H9 (cell line): Measurements from ENCODE around the gene ARHGAP12. TPM values are rescaled to one million over a fixed set of nuclear protein-coding genes. Genes with fewer than 3 reads are reported as not detected.

Source experiments
- DNase-seq: peaks from one replicate; pipeline ENCODE4 v3.0.0-alpha.2; 2017
- H2AFZ ChIP-seq: one replicate; pipeline ENCODE4 v1.6.1; 2013; ENCODE audit warnings: mild to moderate bottlenecking, low read length, control low read depth, moderate library complexity
- H2AK5ac ChIP-seq: 2 replicates; pipeline ENCODE4 v1.6.1; 2013; ENCODE audit warnings: low read length, control low read depth, mixed read lengths; ENCODE audit not compliant: insufficient read length
- H2BK120ac ChIP-seq: one replicate; pipeline ENCODE4 v1.6.1; 2013; ENCODE audit warnings: low read depth, mild to moderate bottlenecking, low read length, control low read depth, inconsistent platforms; ENCODE audit not compliant: poor library complexity, severe bottlenecking
- H2BK12ac ChIP-seq: 2 replicates; pipeline ENCODE4 v1.6.1; 2013; ENCODE audit warnings: low read length, control low read depth, mixed read lengths, low read depth; ENCODE audit not compliant: insufficient read length
- H2BK15ac ChIP-seq: 2 replicates; pipeline ENCODE4 v1.6.1; 2013; ENCODE audit warnings: low read depth, low read length, control low read depth
- H2BK20ac ChIP-seq: one replicate; pipeline ENCODE4 v1.6.1; 2013; ENCODE audit warnings: low read depth, mild to moderate bottlenecking, low read length, control low read depth, inconsistent platforms; ENCODE audit not compliant: poor library complexity, severe bottlenecking
- H2BK5ac ChIP-seq: 2 replicates; pipeline ENCODE4 v1.6.1; 2013; ENCODE audit warnings: low read length, control low read depth, mixed read lengths; ENCODE audit not compliant: insufficient read length
- H3K14ac ChIP-seq: 2 replicates; pipeline ENCODE4 v1.6.1; 2013; ENCODE audit warnings: low read length, control low read depth; ENCODE audit not compliant: insufficient read depth
- H3K18ac ChIP-seq: 2 replicates; pipeline ENCODE4 v1.6.1; 2013; ENCODE audit warnings: low read depth, mild to moderate bottlenecking, mixed read lengths, low read length, control low read depth; ENCODE audit not compliant: insufficient read length
- H3K23ac ChIP-seq: 2 replicates; pipeline ENCODE4 v1.6.1; 2013; ENCODE audit warnings: low read length, control low read depth, mixed read lengths, low read depth; ENCODE audit not compliant: insufficient read length
- H3K23me2 ChIP-seq: 2 replicates; pipeline ENCODE4 v1.6.1; 2013; ENCODE audit warnings: low read depth, mild to moderate bottlenecking, mixed read lengths, low read length, control low read depth; ENCODE audit not compliant: insufficient read length, poor library complexity, severe bottlenecking
- H3K27ac ChIP-seq: 2 replicates; pipeline ENCODE4 v1.5.1; 2013; ENCODE audit warnings: low read length, control low read depth, mixed read lengths, low read depth; ENCODE audit not compliant: insufficient read length
- H3K27me3 ChIP-seq: 2 replicates; pipeline ENCODE4 v1.6.1; 2013; ENCODE audit warnings: low read length, control low read depth, inconsistent platforms; ENCODE audit not compliant: insufficient read depth
- H3K4ac ChIP-seq: 2 replicates; pipeline ENCODE4 v1.6.1; 2013; ENCODE audit warnings: low read depth, mild to moderate bottlenecking, control low read depth, inconsistent platforms, low read length, moderate library complexity
- H3K4me1 ChIP-seq: 2 replicates; pipeline ENCODE4 v1.6.1; 2013; ENCODE audit warnings: low read length, control low read depth, inconsistent platforms; ENCODE audit not compliant: insufficient read depth
- H3K4me2 ChIP-seq: 2 replicates; pipeline ENCODE4 v1.6.1; 2013; ENCODE audit warnings: low read length, control low read depth, mixed read lengths; ENCODE audit not compliant: insufficient read length, insufficient read depth
- H3K56ac ChIP-seq: 2 replicates; pipeline ENCODE4 v1.6.1; 2013; ENCODE audit warnings: low read depth, mild to moderate bottlenecking, mixed read lengths, low read length, control low read depth; ENCODE audit not compliant: insufficient read length
- H3K79me1 ChIP-seq: 2 replicates; pipeline ENCODE4 v1.6.1; 2013; ENCODE audit warnings: low read depth, mild to moderate bottlenecking, moderate library complexity, low read length, control low read depth, inconsistent platforms; ENCODE audit not compliant: insufficient read depth, poor library complexity, severe bottlenecking
- H3K79me2 ChIP-seq: 2 replicates; pipeline ENCODE4 v1.6.1; 2013; ENCODE audit warnings: low read length, control low read depth, inconsistent platforms; ENCODE audit not compliant: insufficient read depth
- H3K9ac ChIP-seq: 2 replicates; pipeline ENCODE4 v1.6.1; 2013; ENCODE audit warnings: low read length, control low read depth, mixed read lengths; ENCODE audit not compliant: insufficient read length; ENCODE audit errors: extremely low read depth
- H3K9me3 ChIP-seq: one replicate; pipeline ENCODE4 v1.6.1; 2013; ENCODE audit warnings: low read depth, low read length, inconsistent platforms; ENCODE audit not compliant: control insufficient read depth
- H3T11ph ChIP-seq: one replicate; pipeline ENCODE4 v1.6.1; 2013; ENCODE audit warnings: mild to moderate bottlenecking, low read length, control low read depth, inconsistent platforms
- H4K20me1 ChIP-seq: one replicate; pipeline ENCODE4 v1.6.1; 2013; ENCODE audit not compliant: control insufficient read depth, insufficient read length, insufficient read depth
- H4K5ac ChIP-seq: 2 replicates; pipeline ENCODE4 v1.6.1; 2013; ENCODE audit warnings: low read depth, mild to moderate bottlenecking, mixed read lengths, low read length, control low read depth; ENCODE audit not compliant: insufficient read length
- H4K8ac ChIP-seq: replicated peaks from 2 replicates; pipeline ENCODE4 v1.6.1; 2013; ENCODE audit warnings: low read length, control low read depth, mixed read lengths, low read depth; ENCODE audit not compliant: insufficient read length
- H4K91ac ChIP-seq: 2 replicates; pipeline ENCODE4 v1.6.1; 2013; ENCODE audit warnings: low read depth, mild to moderate bottlenecking, moderate library complexity, mixed read lengths, low read length, control low read depth; ENCODE audit not compliant: insufficient read length
- H3K27ac Mint-ChIP-seq, 3 experiments: 2 replicates in 2 of 3; 3 replicates in 1 of 3; pipeline ENCODE4 v1.8.0; 2020 to 2021; ENCODE audit warnings: mixed read lengths in 3 of 3, mild to moderate bottlenecking in 1 of 3, moderate library complexity in 1 of 3
- H3K27me3 Mint-ChIP-seq: 2 replicates; pipeline ENCODE4 v1.8.0; 2021; ENCODE audit warnings: low read depth, mild to moderate bottlenecking, moderate library complexity, mixed read lengths
- H3K36me3 Mint-ChIP-seq, 3 experiments: 2 replicates in 2 of 3; 3 replicates in 1 of 3; pipeline ENCODE4 v1.8.0; 2020 to 2021; ENCODE audit warnings: low read depth in 3 of 3, mixed read lengths in 3 of 3; ENCODE audit not compliant: insufficient read depth in 1 of 3
- H3K4me1 Mint-ChIP-seq, 2 experiments: 2 replicates each; pipeline ENCODE4 v1.8.0; 2020; ENCODE audit warnings: mixed read lengths in 2 of 2
- H3K4me3 Mint-ChIP-seq, 2 experiments: 2 replicates in 1 of 2; 3 replicates in 1 of 2; pipeline ENCODE4 v1.8.0; 2020 to 2021; ENCODE audit warnings: mild to moderate bottlenecking in 2 of 2, mixed read lengths in 2 of 2, moderate library complexity in 1 of 2
- H3K9me3 Mint-ChIP-seq, 2 experiments: 2 replicates in 1 of 2; 3 replicates in 1 of 2; pipeline ENCODE4 v1.8.0; 2020; ENCODE audit warnings: mild to moderate bottlenecking in 2 of 2, mixed read lengths in 2 of 2, moderate library complexity in 1 of 2
- WGBS: extraction: QIAGEN DNeasy Blood & Tissue Kit; methylation state at CpG from one replicate; pipeline ENCODE4 v1.1.7; 2013; ENCODE audit warnings: missing lambda C conversion rate, low lambda C conversion rate, mixed read lengths; ENCODE audit not compliant: insufficient read length; ENCODE audit errors: extremely low coverage; 5-methylcytosine and 5-hydroxymethylcytosine counted together
- total RNA-seq: library from RNA; stranded (reverse); gene quantifications from 2 replicates; pipeline ENCODE4 v1.2.1, GENCODE V29; 2021
- TF ChIP-seq, protein P1 (sequence below): fragments of 200-600 bp; sonication (generic); conservative IDR thresholded peaks from 3 replicates; pipeline ENCODE4 v1.8.0; 2021; ENCODE audit warnings: antibody characterized with exemption, mild to moderate bottlenecking

Gene ARHGAP12
- total RNA-seq, 1 experiment from 2014 or later = 34.3 TPM

GRCh38 chr10:31771331-31771831 lies 157.2 kb downstream of the ARHGAP12 start:
- no peak overlapping the region for H3K27ac ChIP-seq
- no peaks in the 10 kb centered on the region for H3K23me2 ChIP-seq
- H2AK5ac ChIP-seq = no peak overlapping the region
- no peaks in the 10 kb centered on the region for H3K9me3 ChIP-seq
- Mint-ChIP-seq H3K27ac (peak overlapping the region in 1 of 3 experiments; percentile 89; a peak in 2 of 7 replicates), H3K4me3 (no peak overlapping the region), H3K27me3 (no peaks in the 10 kb centered on the region; the same call in none of the 2 replicates), H3K36me3 (peaks cover 0 to 7% (median 5%) of the 10 kb centered on the region in 3 experiments; a peak in 4 of 7 replicates), H3K4me1 (peaks cover 10% of the 10 kb centered on the region in 2 experiments), H3K9me3 (peaks cover 6 to 8% of the 10 kb centered on the region in 2 experiments)
- no peak overlapping the region for H3K18ac ChIP-seq
- no peaks in the 10 kb centered on the region for H3K4me1 ChIP-seq
- H3K23ac ChIP-seq = no peak overlapping the region
- H3T11ph ChIP-seq = no peak overlapping the region
- no peak overlapping the region for H4K8ac ChIP-seq
- no peaks in the 10 kb centered on the region for H3K27me3 ChIP-seq
- no peak overlapping the region for H2BK12ac ChIP-seq
- H3K14ac ChIP-seq = no peak overlapping the region
- no CpG with 5 or more reads among the region's 9 CpGs for WGBS
- H4K20me1 ChIP-seq = no peaks in the 10 kb centered on the region
- no peak overlapping the region for H2BK5ac ChIP-seq
- no peaks in the 10 kb centered on the region for H3K79me1 ChIP-seq
- no peaks in the 10 kb centered on the region for H3K79me2 ChIP-seq
- H3K9ac ChIP-seq = no peak overlapping the region
- no peak overlapping the region for H2BK20ac ChIP-seq
- DNase-seq = no peak
- no peak overlapping the region for H4K5ac ChIP-seq
- H2BK120ac ChIP-seq = no peak overlapping the region
- H3K4me2 ChIP-seq = no peak overlapping the region
- no peak overlapping the region for H3K4ac ChIP-seq
- no peak overlapping the region for H3K56ac ChIP-seq
- H2AFZ ChIP-seq = no peak overlapping the region
- no peak overlapping the region for H2BK15ac ChIP-seq
- TF ChIP-seq, protein P1, sequence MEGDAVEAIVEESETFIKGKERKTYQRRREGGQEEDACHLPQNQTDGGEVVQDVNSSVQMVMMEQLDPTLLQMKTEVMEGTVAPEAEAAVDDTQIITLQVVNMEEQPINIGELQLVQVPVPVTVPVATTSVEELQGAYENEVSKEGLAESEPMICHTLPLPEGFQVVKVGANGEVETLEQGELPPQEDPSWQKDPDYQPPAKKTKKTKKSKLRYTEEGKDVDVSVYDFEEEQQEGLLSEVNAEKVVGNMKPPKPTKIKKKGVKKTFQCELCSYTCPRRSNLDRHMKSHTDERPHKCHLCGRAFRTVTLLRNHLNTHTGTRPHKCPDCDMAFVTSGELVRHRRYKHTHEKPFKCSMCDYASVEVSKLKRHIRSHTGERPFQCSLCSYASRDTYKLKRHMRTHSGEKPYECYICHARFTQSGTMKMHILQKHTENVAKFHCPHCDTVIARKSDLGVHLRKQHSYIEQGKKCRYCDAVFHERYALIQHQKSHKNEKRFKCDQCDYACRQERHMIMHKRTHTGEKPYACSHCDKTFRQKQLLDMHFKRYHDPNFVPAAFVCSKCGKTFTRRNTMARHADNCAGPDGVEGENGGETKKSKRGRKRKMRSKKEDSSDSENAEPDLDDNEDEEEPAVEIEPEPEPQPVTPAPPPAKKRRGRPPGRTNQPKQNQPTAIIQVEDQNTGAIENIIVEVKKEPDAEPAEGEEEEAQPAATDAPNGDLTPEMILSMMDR = no peak
- H4K91ac ChIP-seq = no peak overlapping the region
